HepG2 (cell line): ENCODE data around the gene NEDD1.

Experiments used
- NRL ChIP-seq: sonication (generic); formaldehyde crosslinking; IDR thresholded peaks from 2 replicates; pipeline ENCODE4 v1.5.0; 2020; ENCODE audit warnings: missing genetic modification reagents, mild to moderate bottlenecking, moderate library complexity, borderline replicate concordance
- ONECUT2 ChIP-seq: sonication (generic); formaldehyde crosslinking; IDR thresholded peaks from 2 replicates; pipeline ENCODE4 v1.4.0; 2020; ENCODE audit warnings: missing genetic modification reagents
- TAF1 ChIP-seq: sonication (generic); formaldehyde crosslinking; IDR thresholded peaks from 2 replicates; pipeline ENCODE4 v1.4.0; 2020; ENCODE audit warnings: missing genetic modification reagents

GRCh38 chr12:96883571-96883970 lies 23.5 kb upstream of the NEDD1 start:
- TF ChIP-seq TAF1 (CRISPR knock-in tag) (no peak), ONECUT2 (CRISPR knock-in tag) (no peak), NRL (CRISPR knock-in tag) (no peak)
